T-helper 2 cell treated with Interferon-gamma antibody and Interleukin-4, amounts not matched to agents 5 μg/mL and 100 μg/mL, for 36 hours (primary cell): ENCODE data around the gene CDC27.

ENCODE experiments used
- DNase-seq: peaks from one replicate; pipeline ENCODE4 v3.0.0; 2021; ENCODE audit warnings: low spot score
- H3K27ac Mint-ChIP-seq: one replicate; pipeline ENCODE4 v1.8.0; 2021; ENCODE audit warnings: mild to moderate bottlenecking, mixed read lengths
- H3K27me3 Mint-ChIP-seq: one replicate; pipeline ENCODE4 v1.8.0; 2021; ENCODE audit warnings: low read depth, mixed read lengths
- H3K36me3 Mint-ChIP-seq: one replicate; pipeline ENCODE4 v1.8.0; 2021; ENCODE audit warnings: low read depth, mixed read lengths
- H3K4me1 Mint-ChIP-seq: one replicate; pipeline ENCODE4 v1.8.0; 2021; ENCODE audit warnings: low read depth, mixed read lengths
- H3K4me3 Mint-ChIP-seq: one replicate; pipeline ENCODE4 v1.8.0; 2022; ENCODE audit warnings: mild to moderate bottlenecking, moderate library complexity, mixed read lengths
- H3K9me3 Mint-ChIP-seq: one replicate; pipeline ENCODE4 v1.8.0; 2021; ENCODE audit warnings: mixed read lengths

CDC27 gene, protein sequence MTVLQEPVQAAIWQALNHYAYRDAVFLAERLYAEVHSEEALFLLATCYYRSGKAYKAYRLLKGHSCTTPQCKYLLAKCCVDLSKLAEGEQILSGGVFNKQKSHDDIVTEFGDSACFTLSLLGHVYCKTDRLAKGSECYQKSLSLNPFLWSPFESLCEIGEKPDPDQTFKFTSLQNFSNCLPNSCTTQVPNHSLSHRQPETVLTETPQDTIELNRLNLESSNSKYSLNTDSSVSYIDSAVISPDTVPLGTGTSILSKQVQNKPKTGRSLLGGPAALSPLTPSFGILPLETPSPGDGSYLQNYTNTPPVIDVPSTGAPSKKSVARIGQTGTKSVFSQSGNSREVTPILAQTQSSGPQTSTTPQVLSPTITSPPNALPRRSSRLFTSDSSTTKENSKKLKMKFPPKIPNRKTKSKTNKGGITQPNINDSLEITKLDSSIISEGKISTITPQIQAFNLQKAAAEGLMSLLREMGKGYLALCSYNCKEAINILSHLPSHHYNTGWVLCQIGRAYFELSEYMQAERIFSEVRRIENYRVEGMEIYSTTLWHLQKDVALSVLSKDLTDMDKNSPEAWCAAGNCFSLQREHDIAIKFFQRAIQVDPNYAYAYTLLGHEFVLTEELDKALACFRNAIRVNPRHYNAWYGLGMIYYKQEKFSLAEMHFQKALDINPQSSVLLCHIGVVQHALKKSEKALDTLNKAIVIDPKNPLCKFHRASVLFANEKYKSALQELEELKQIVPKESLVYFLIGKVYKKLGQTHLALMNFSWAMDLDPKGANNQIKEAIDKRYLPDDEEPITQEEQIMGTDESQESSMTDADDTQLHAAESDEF

DNA sequence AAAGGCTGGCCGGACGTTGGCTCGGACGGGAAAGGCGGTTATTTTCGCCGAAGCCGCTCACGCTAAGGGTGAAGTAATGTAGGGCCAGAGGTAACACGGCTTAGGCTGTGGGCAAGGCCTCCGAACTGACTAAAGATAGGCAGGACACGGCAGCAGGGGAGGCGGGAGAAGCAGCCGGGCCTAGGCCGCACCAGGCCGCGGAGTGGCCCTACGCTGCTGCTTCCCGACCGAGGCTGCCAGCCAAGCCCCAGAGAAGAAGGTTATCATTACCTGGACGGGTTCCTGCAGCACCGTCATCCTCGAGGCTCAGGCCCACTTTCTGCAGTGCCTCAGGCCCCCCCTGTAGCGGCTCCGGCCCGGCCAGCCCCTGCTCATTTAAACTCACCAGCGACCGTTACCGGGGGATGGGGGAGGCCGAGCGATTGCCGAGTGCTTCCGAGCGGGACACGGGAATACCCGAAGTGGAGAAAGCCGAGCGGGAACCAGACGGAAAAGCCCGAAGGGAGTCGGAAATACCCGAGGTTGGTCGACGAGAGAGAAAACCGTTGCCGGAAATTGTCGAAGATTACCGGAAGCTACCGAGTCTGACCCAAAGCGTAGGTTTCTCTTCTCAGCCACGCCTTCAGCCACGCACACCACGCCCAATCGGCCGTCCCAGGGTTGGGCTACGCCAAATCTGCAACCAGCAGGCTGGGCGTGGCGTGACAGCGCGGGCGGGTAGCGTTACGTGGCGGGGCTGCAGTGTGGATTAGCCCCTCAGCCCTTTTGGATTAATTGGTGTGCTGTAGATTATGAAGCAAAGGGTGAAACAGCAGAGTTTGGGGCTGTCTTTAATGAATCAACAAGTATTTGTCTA is at the start of gene CDC27:
CDC27 (minus strand) TSS at position 420 of the 856 bp plus-strand sequence; CDS start at position 297, 123 bp downstream.
- Mint-ChIP-seq H3K9me3 (no peaks in the 10 kb centered on the region), H3K36me3 (peaks cover 7% of the 10 kb centered on the region), H3K4me1 (peaks cover 41% of the 10 kb centered on the region), H3K27me3 (no peaks in the 10 kb centered on the region), H3K4me3 (peak within 1 kb of the TSS; percentile 95), H3K27ac (peak within 1 kb of the TSS; percentile 92)
- peak; percentile 99 for DNase-seq

DNA sequence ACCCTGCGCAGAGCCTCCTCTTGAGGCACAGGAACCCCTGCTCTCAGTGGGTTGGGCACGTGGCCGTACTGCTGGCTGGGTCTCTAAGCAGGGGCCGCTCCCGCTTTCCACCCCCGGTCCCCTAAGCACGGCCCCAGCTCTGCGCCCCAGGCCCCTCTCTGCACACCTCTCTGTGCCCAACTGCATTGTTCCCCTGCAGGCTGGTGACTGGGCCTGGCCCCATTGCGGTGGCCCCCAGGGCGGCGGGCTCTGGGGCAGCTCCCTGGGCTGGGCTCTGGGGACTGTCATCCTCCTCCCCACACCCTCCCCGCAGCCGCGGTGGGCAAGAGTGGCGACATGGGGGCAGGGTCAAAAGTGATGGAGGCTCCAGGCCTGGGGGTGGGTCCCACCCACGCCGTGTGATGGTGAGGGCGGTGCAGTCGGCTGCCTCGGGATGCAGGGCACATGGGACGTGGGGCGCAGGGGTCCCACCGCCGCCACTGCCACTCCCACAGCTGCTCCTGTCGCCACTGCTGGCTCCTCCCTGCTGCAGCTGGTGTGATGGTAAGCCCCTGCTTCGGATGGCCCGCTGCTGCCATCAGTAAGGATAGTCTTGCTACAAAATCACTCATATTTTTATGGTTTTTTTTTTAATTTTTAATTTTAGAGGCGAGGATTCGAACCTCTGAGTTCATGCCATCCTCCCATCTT is 49.4 kb upstream of the CDC27 start:
- Mint-ChIP-seq H3K9me3 (no peaks in the 10 kb centered on the region), H3K4me1 (peaks cover 9% of the 10 kb centered on the region), H3K4me3 (no peak overlapping the region), H3K27me3 (peaks cover 8% of the 10 kb centered on the region), H3K27ac (no peak overlapping the region), H3K36me3 (no peaks in the 10 kb centered on the region)
- no peak for DNase-seq

DNA sequence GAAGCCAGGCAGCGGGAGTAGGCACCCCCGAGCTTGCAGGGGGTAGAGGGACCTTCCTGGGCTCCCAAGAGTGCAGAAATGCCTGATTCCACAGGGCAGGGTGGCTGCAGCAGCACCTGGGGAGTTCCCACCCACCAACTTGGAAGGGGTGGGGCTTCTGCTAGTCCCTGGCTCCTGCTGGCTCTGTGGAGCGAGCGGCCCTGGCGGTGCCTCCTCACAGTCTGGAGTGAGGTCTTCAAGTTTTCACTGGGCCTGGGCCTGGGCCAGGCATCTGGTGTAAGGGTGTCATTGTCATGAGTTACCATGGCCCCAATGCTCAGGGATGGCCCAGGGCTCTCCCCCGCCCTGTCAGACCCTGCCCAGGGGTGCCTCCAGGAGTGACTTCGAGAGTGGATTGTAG is 48.7 kb upstream of the CDC27 start:
- Mint-ChIP-seq H3K27me3 (peaks cover 10% of the 10 kb centered on the region), H3K36me3 (no peaks in the 10 kb centered on the region)

DNA sequence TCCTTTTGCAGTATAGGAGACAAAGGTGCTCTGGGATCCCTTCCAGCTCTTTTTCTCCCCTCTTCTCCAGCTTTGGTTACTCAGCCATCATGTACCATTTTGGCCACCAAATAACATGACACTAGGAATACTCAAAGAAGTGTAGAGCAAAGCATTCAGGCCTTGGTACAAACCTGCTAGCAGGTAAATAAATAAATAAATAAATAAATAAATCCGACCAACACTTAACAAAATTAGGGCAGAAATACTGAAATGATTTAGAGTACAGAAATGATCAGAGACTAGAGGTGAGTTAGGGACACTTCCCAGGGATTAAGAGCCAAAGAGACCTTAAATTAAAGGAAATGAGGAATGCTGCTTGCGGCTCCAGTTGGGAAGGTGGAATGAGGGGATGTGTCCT is 46.8 kb upstream of the CDC27 start:
- no peaks in the 10 kb centered on the region for H3K9me3 Mint-ChIP-seq
- DNase-seq: no peak
- H3K27me3 Mint-ChIP-seq: peaks cover 17% of the 10 kb centered on the region
- no peak overlapping the region for H3K27ac Mint-ChIP-seq
- peaks cover 9% of the 10 kb centered on the region for H3K4me1 Mint-ChIP-seq
- no peak overlapping the region for H3K4me3 Mint-ChIP-seq
- H3K36me3 Mint-ChIP-seq: no peaks in the 10 kb centered on the region

More for the DNA sequence above, 48.7 kb upstream of the CDC27 start:
- DNase-seq: no peak
- H3K9me3 Mint-ChIP-seq: no peaks in the 10 kb centered on the region
- H3K4me1 Mint-ChIP-seq: peaks cover 9% of the 10 kb centered on the region
- no peak overlapping the region for H3K4me3 Mint-ChIP-seq
- no peak overlapping the region for H3K27ac Mint-ChIP-seq

DNA sequence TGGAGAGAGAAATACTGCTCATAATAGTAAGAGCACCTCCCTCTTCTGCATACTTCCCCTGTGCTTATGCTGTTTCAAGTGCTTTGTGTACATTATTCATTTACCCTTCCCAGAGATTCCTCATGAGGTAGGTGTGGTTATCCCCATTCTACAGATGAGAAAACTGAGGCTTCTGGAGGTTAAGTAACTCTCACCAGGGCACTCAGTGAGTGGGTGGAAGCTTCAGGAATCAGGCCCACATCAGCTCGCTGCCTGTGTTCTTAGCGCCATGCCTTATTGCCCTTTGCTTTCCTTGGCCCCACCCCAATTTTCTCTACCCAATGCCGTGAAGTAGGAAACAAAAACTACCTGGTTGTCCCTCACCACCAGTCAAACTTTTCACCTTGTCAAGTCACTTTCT is 46.4 kb upstream of the CDC27 start:
- H3K9me3 Mint-ChIP-seq: no peaks in the 10 kb centered on the region
- no peak for DNase-seq
- H3K36me3 Mint-ChIP-seq: no peaks in the 10 kb centered on the region
- no peak overlapping the region for H3K4me3 Mint-ChIP-seq
- H3K27me3 Mint-ChIP-seq: peaks cover 18% of the 10 kb centered on the region
- no peak overlapping the region for H3K27ac Mint-ChIP-seq
- peaks cover 10% of the 10 kb centered on the region for H3K4me1 Mint-ChIP-seq

DNA sequence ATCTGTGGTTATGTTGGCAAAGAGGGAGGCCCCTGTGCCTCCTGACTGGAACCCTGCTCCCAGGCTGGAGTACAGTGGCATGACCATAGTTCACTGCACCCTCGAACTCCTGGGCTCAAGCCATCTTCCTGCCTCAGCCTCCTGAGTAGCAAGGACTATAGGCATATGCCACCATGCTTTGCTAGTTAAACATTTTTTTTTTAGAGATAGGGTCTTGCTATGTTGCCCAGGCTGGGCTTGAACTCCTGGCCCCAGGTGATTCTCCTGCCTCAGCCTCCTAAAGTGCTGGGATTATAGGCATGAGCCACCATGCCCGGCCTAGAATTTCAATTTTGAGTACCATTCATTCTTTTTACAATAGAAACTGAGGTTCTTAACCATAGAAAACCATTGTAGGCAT is 43.4 kb upstream of the CDC27 start:
- Mint-ChIP-seq H3K27me3 (peaks cover 23% of the 10 kb centered on the region), H3K36me3 (no peaks in the 10 kb centered on the region), H3K4me1 (peaks cover 15% of the 10 kb centered on the region), H3K4me3 (no peak overlapping the region), H3K9me3 (no peaks in the 10 kb centered on the region), H3K27ac (no peak overlapping the region)
- DNase-seq: no peak

DNA sequence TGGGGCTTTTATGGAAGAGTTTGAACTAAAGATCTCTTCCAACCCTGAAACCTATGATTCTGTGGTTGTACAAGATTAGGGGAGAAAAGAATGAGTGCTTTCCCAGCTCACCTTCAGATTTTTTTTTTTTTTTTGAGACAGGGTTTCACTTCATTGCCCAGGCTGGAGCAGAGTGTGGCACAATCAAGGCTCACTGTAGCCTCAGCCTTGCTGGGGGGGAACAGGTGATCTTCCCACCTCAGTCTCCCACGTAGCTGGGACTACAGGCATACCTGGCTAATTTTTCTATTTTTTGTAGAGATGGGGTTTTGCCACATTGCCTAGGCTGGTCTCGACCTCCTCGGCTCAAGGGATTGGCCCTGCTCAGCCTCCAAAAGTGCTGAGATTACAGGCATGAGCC is 42.8 kb upstream of the CDC27 start:
- Mint-ChIP-seq H3K27me3 (peaks cover 26% of the 10 kb centered on the region), H3K27ac (no peak overlapping the region), H3K36me3 (no peaks in the 10 kb centered on the region), H3K4me3 (no peak overlapping the region), H3K4me1 (peaks cover 15% of the 10 kb centered on the region), H3K9me3 (no peaks in the 10 kb centered on the region)
- DNase-seq: no peak

DNA sequence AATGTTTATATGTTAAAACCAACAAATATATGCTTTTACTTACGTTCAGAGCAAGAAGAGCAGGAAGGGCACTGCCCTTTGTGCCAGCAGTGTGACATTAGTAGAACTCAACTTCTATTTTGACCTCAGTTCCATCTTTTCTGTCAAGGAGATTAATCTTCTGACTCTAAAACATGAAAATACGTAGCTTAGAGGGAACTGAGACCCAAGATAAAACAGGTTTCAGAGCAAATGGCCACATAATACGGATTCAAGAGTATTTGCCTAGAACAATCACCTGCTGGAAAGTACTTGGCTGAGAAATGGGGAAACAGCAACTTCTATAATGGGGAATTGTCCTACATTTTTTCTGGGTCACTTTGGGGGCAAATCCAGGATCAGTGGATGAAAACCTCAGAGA is 42.2 kb upstream of the CDC27 start:
- Mint-ChIP-seq H3K36me3 (no peaks in the 10 kb centered on the region), H3K4me3 (no peak overlapping the region), H3K27ac (no peak overlapping the region), H3K27me3 (peaks cover 26% of the 10 kb centered on the region), H3K4me1 (peaks cover 15% of the 10 kb centered on the region), H3K9me3 (no peaks in the 10 kb centered on the region)
- DNase-seq: no peak

DNA sequence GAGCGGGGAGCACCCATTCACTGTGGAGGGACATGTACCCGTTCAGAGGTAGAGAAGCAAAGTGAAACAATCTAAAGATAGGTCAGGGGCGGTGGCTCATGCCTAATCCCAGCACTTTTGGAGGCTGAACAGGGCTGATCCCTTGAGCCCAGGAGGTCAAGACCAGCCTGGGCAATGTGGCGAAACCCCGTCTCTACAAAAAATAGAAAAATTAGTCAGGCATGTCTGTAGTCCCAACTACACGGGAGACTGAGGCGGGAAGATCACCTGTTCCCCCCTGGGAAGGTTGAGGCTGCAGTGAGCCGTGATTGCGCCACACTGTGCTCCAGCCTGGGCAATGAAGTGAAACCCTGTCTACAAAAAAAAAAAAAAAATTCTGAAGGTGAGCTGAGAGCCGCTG is 41.8 kb upstream of the CDC27 start:
- Mint-ChIP-seq H3K36me3 (no peaks in the 10 kb centered on the region), H3K27ac (no peak overlapping the region), H3K27me3 (peaks cover 26% of the 10 kb centered on the region), H3K9me3 (no peaks in the 10 kb centered on the region), H3K4me3 (no peak overlapping the region), H3K4me1 (peaks cover 15% of the 10 kb centered on the region)
- no peak for DNase-seq

DNA sequence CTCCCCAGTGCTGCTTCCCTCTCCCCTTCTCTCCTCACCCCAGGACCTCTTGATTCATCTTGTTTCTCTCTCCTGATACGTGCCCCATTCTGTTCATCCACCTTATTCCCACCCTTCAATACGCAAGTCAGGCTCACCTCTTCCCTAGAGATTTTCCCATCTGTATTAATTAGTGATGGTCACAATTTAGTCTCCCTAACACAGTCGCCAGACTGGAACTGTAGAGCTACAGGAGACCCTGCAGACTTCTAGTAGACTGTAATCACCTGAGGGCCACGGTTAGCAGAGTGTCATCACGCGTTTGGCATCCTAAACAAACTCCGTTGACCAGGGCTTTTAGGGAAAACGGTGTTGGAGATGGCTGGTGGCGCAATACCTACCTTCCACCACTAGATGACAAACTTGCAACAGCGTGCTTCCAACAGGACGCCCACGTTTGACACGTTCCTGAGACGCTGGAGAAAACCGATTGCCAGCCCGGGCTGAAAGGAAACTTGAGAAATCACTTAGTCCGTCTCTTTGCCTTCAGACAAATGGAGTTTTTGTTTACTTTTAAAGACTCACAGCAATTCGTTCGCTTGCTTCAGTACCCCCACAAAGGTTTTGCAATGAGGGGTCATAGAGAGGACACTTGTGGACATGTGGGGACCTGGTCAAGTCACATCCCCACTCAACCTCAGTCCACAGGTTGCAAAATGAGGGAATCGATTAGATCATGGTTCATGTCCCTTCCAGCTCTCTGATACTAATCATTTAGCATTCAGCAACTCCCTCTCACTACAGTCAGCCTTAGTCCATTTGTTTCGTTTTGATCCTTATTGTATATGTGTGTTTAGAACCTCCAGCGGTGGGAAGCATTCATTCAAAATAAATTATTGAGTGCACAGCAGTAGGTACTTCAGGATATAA is 40.7 kb upstream of the CDC27 start:
- Mint-ChIP-seq H3K36me3 (no peaks in the 10 kb centered on the region), H3K4me3 (peak overlapping the region; percentile 62), H3K27ac (peak overlapping the region; percentile 13)

DNA sequence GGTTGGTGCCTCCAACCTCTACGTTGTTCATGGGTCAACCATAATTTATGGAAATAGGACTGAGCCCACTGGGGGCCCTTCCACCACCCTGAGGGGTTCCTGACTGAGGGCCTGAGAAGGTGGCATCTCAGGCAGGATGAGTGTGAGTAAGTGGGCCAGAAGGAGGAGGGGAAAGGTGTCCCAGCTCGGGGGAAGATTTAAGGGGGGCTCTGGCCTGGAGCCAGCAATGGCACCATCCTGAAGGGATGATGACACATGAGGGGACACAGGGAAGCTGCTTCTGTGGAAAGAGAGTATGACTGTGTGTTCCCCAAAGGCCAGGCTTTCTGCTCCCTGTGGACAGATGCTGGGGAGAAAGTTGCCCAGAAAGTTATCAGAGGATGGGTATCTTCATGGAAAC is 38.8 kb upstream of the CDC27 start:
- peaks cover 15% of the 10 kb centered on the region for H3K4me1 Mint-ChIP-seq
- H3K9me3 Mint-ChIP-seq: peaks cover 16% of the 10 kb centered on the region
- peaks cover 23% of the 10 kb centered on the region for H3K27me3 Mint-ChIP-seq
- no peak for DNase-seq
- no peaks in the 10 kb centered on the region for H3K36me3 Mint-ChIP-seq
- no peak overlapping the region for H3K27ac Mint-ChIP-seq
- H3K4me3 Mint-ChIP-seq: no peak overlapping the region

More for the DNA sequence above, 40.7 kb upstream of the CDC27 start:
- Mint-ChIP-seq H3K4me1 (peaks cover 15% of the 10 kb centered on the region), H3K27me3 (peaks cover 26% of the 10 kb centered on the region), H3K9me3 (no peaks in the 10 kb centered on the region)
- DNase-seq: peak; percentile 72

DNA sequence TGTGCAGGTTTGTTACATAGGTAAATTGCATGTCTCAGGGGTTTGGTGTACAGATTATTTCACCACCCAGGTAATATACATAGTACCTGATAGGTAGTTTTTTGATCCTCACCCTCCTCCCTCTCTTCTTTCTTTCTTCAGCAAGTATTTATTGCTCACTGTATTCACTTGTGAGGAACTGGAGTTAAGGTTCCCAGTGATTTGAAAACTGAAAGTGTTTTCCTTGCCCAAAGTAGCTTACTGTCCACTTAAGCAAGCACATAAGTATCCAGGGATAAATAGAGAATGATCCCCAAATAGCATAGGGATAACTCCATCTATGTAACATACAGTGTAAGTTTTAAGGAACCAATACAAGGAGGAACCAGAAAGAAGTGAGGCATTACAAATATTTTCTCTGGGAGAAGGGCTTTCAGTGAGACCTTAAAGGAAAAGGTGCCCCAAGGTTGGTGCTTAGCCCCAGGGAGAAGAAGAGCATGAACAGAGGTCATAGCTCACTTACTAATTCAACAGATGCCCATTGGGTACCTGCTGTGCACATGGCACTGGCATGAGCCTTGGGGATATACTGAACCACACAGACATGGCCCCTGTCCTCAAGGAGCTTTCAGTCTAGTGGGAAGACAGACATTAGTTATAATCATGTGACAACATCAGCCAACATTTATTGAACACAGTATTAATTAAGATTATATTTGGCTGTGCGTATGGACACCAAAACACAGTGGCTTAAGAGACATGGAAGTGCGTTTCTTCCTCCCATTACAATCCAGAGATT is 37.0 kb upstream of the CDC27 start:
- Mint-ChIP-seq H3K4me3 (no peak overlapping the region), H3K36me3 (no peaks in the 10 kb centered on the region), H3K27me3 (peaks cover 13% of the 10 kb centered on the region), H3K27ac (no peak overlapping the region), H3K4me1 (peaks cover 19% of the 10 kb centered on the region), H3K9me3 (peaks cover 16% of the 10 kb centered on the region)
- no peak for DNase-seq
